Measurements from ENCODE around the gene TMSB15C. TPM values are rescaled to one million over a fixed set of nuclear protein-coding genes. Genes with fewer than 3 reads are reported as not detected.

Gene TMSB15C
- total and polyA plus RNA-seq, 4 donors = 0.26 to 12.3 (median 0.73) TPM

DNA sequence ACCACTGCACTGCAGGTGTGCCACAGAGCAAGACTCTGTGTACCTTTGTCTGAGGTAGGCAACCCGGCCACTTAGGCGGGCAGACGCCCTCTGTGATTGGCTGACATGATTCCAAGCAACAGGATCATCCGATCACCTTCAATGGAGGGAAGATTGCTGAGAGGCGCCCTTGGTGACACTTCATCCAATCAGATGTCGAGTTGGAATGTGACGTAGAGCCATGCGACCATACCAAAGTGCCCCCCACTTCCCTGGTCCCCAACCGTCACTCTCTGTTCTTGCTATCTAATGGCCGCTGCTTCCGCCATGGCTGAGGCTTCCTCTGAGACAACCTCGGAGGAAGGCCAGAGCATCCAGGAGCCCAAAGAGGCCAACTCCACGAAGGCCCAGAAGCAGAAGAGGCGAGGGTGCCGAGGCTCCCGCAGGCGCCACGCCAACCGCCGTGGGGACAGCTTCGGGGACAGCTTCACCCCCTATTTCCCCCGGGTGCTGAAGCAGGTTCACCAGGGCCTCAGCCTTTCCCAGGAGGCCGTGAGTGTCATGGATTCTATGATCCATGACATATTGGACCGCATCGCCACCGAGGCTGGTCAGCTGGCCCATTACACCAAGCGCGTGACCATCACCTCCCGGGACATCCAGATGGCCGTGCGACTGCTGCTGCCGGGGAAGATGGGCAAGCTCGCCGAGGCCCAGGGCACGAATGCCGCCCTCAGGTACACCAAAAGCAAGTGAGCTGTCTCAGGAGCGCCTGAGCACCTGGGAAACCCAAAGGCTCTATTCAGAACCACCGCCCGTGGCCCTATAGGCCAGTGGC is 36.1 kb downstream of the TMSB15C start, which contains the start of gene H2BW2:
Gene H2BW2, plus strand, starts transcription at position 268 of the 817 bp plus-strand sequence. Its CDS starts 39 bp downstream, at position 307.
- no peak within 1 kb of the TSS for H3K9ac ChIP-seq (ENCODE audit: insufficient read depth in 1 of 2, low read length in 2 of 2)
- no peaks in the 10 kb centered on the region for H3K4me1 ChIP-seq (ENCODE audit: control insufficient read depth in 5 of 5, insufficient read depth in 5 of 5, low read length in 5 of 5)
- no peaks in the 10 kb centered on the region for H3K36me3 ChIP-seq (ENCODE audit: control insufficient read depth in 4 of 4, insufficient read depth in 4 of 4, low read length in 4 of 4)
- H3K27me3 ChIP-seq (ENCODE audit: control insufficient read depth in 3 of 3, insufficient read depth in 3 of 3, low read length in 2 of 3) = peaks cover 0 to 10% (median 0%) of the 10 kb centered on the region in 3 donors
- H3K9me3 ChIP-seq (ENCODE audit: control insufficient read depth in 4 of 4, insufficient read depth in 3 of 4, low read length in 3 of 4) = peaks cover 0 to 1% (median 0%) of the 10 kb centered on the region in 4 donors
- no peak within 1 kb of the TSS for H3K27ac ChIP-seq (ENCODE audit: low read depth in 1 of 2, low read length in 1 of 2)
- no peak for TF ChIP-seq CTCF (IDR thresholded peaks at IDR 0.05; ENCODE audit: control extremely low read depth, extremely low read depth)
- WGBS, 2 donors = 91 to 94% methylated on average over 37 to 39 of the region's 39 CpGs
- DNase-seq (no peak), ATAC-seq (ENCODE audit: insufficient read depth, low FRiP score) (no peak)
- no peak within 1 kb of the TSS for H3K4me3 ChIP-seq

Other genes with a start within 250 kb of the TMSB15C start
- gene RAB9B, start 244.0 kb downstream of the TMSB15C start, total RNA-seq = 1 to 10 TPM in 1 of 2 donors, under 1 TPM in 1; 0.58 to 3.3 TPM
- under 1 TPM; 0.16 to 0.33 TPM for gene RAB9B, start 244.0 kb downstream of the TMSB15C start, polyA plus RNA-seq
- gene TMSB15B, start 113.6 kb downstream of the TMSB15C start, total RNA-seq = 1 to 10 TPM; 1.7 to 6.2 TPM
- 1 to 10 TPM; 1.2 to 3.3 TPM for gene TMSB15B, start 113.6 kb downstream of the TMSB15C start, polyA plus RNA-seq
- gene H2BW1, start 62.5 kb downstream of the TMSB15C start, total RNA-seq = not detected
- gene H2BW1, start 62.5 kb downstream of the TMSB15C start, polyA plus RNA-seq = not detected
- not detected for gene H2BW2, start 36.3 kb downstream of the TMSB15C start, total RNA-seq
- not detected for gene H2BW2, start 36.3 kb downstream of the TMSB15C start, polyA plus RNA-seq
- gene ZCCHC18, start 36.3 kb upstream of the TMSB15C start, total RNA-seq = 1 to 10 TPM in 1 of 2 donors, under 1 TPM in 1; 0.52 to 1.1 TPM
- gene ZCCHC18, start 36.3 kb upstream of the TMSB15C start, polyA plus RNA-seq = under 1 TPM; 0.24 to 0.55 TPM
- gene SLC25A53, start 80.8 kb upstream of the TMSB15C start, total RNA-seq = 10 to 100 TPM in 1 of 2 donors, 1 to 10 TPM in 1; 6.2 to 29.4 TPM
- 1 to 10 TPM; 4.8 to 5.7 TPM for gene SLC25A53, start 80.8 kb upstream of the TMSB15C start, polyA plus RNA-seq
- gene FAM199X, start 90.2 kb upstream of the TMSB15C start, total RNA-seq = 10 to 100 TPM; 15.1 to 30.5 TPM
- 1 to 10 TPM; 7.5 to 8.6 TPM for gene FAM199X, start 90.2 kb upstream of the TMSB15C start, polyA plus RNA-seq
- gene ESX1, start 178.7 kb upstream of the TMSB15C start, total RNA-seq = not detected
- not detected for gene ESX1, start 178.7 kb upstream of the TMSB15C start, polyA plus RNA-seq

Measured in lung (tissue), 12 donors.